Fibroblast of pulmonary artery (primary cell): ENCODE measurements around the gene SIGLEC12.

Experiments used
- DNase-seq: peaks from one replicate; pipeline ENCODE4 v3.0.0-alpha.2; 2010; ENCODE audit warnings: low read depth
- H3K4me3 ChIP-seq: replicated peaks from 2 replicates; pipeline ENCODE4 v1.5.1; 2011; ENCODE audit warnings: low read depth, mild to moderate bottlenecking, control low read depth, low read length, moderate library complexity
- CTCF ChIP-seq: IDR thresholded peaks from 2 replicates; pipeline ENCODE4 v1.5.1; 2011; ENCODE audit warnings: mild to moderate bottlenecking, control low read depth, low read length, inconsistent platforms; ENCODE audit errors: missing control alignments

The SIGLEC12 gene

GRCh38 chr19:51458899-51459505, 42.6 kb downstream of the SIGLEC12 start:
- DNase-seq = no peak

GRCh38 chr19:51458051-51458645, 43.5 kb downstream of the SIGLEC12 start, which contains the start of gene SIGLEC8:
TSS of gene SIGLEC8 (minus strand) at chr19:51458454. CDS start at chr19:51458387, 67 bp downstream.
- TF ChIP-seq CTCF = no peak
- no peak for DNase-seq
- no peak within 1 kb of the TSS for H3K4me3 ChIP-seq

More at GRCh38 chr19:51458899-51459505, 42.6 kb downstream of the SIGLEC12 start:
- no peak for TF ChIP-seq CTCF
- H3K4me3 ChIP-seq = no peak overlapping the region

- no peak overlapping the region for H3K4me3 ChIP-seq
- no peak for TF ChIP-seq CTCF
- no peak for DNase-seq
Observed at GRCh38 chr19:51457351-51458013, 44.1 kb downstream of the SIGLEC12 start.

- H3K4me3 ChIP-seq = no peak overlapping the region
- no peak for DNase-seq
- no peak for TF ChIP-seq CTCF
Observed at GRCh38 chr19:51456541-51457290, 44.9 kb downstream of the SIGLEC12 start.

GRCh38 chr19:51450730-51451307, 50.8 kb downstream of the SIGLEC12 start:
- TF ChIP-seq CTCF = no peak
- no peak overlapping the region for H3K4me3 ChIP-seq
- no peak for DNase-seq

- DNase-seq = no peak
- H3K4me3 ChIP-seq = no peak overlapping the region
- TF ChIP-seq CTCF = no peak
Observed at GRCh38 chr19:51448411-51449016, 53.1 kb downstream of the SIGLEC12 start.
